AG04450 (cell line): Measurements from ENCODE around the gene NOLC1. TPM values are rescaled to one million over a fixed set of nuclear protein-coding genes. Genes with fewer than 3 reads are reported as not detected.

ENCODE experiments used
- CTCF ChIA-PET: fragments of 300-600, 350-600 bp; formaldehyde crosslinking; extraction: SDS; loops from one replicate; lab custom pipeline; 2022; ENCODE audit warnings: antibody characterized with exemption, inconsistent platforms; lab: Charles Lee
- POLR2A ChIA-PET: fragments of 350-600 bp; formaldehyde crosslinking; extraction: SDS; loops from one replicate; lab custom pipeline; 2021; ENCODE audit warnings: antibody characterized with exemption, inconsistent platforms; lab: Yijun Ruan, JAX
- DNase-seq: peaks from one replicate; pipeline ENCODE4 v3.0.0-alpha.2; 2011; ENCODE audit warnings: low read depth, low spot score
- H3K27ac ChIP-seq: one replicate; pipeline ENCODE4 v1.5.1; 2012; ENCODE audit warnings: low read depth, low read length, control low read depth
- H3K27me3 ChIP-seq: one replicate; pipeline ENCODE4 v1.6.0; 2012; ENCODE audit warnings: low read length; ENCODE audit not compliant: control insufficient read depth, insufficient read depth
- H3K4me3 ChIP-seq: 2 replicates; pipeline ENCODE4 v1.5.1; 2011; ENCODE audit warnings: mild to moderate bottlenecking, low read depth, low read length, control low read depth
- H3K9me3 ChIP-seq: 2 replicates; pipeline ENCODE4 v1.5.1; 2012; ENCODE audit warnings: low read length; ENCODE audit not compliant: control insufficient read depth, insufficient read depth
- polyA plus RNA-seq: library from polyadenylated mRNA; depleted of rRNA; stranded (reverse); fragments of >200 nt; gene quantifications from 2 replicates; pipeline ENCODE4 v1.2.3, GENCODE V29; 2011
- TF ChIP-seq, protein P1 (sequence below): IDR thresholded peaks from 2 replicates; pipeline ENCODE4 v1.5.1; 2011; ENCODE audit warnings: low read depth, low read length, control low read depth, inconsistent platforms

NOLC1 gene
- polyA plus RNA-seq, 1 experiment: 80.8 TPM

DNA sequence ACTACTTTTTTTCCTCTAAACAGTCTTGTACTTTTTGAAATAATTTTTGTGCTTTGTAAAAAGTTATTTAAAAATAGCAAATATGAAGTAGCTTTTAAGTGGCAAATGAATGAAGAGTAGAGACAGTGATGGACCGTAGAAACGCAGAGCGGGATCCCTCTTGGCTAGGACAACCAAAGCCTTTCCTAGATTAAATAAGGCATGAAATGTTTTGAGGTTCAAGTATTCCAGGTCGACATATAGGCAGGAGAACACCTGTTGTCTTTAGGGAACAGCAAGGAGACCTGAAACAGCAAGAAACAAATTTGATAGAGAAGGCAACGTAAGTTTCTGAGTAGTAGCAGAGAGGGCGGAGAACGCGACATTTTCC, 20.0 kb upstream of the NOLC1 start:
- no peaks in the 10 kb centered on the region; the same call in 1 of the 2 replicates for H3K9me3 ChIP-seq
- H3K27ac ChIP-seq: no peak overlapping the region
- peak overlapping the region; percentile 61 for H3K4me3 ChIP-seq
- ChIA-PET POLR2A (interaction anchor here (1.0 to 1.3 kb wide), 2 partner anchors 9 to 20 kb away, joined by 3 to 5 read pairs; partner anchors contain the start of gene NOLC1), CTCF (interaction anchor here (0.7 to 2.8 kb wide), 10 partner anchors 8 to 309 kb away, joined by 3 to 23 read pairs (median 3); no protein-coding TSS in a partner anchor)
- TF ChIP-seq, protein P1, sequence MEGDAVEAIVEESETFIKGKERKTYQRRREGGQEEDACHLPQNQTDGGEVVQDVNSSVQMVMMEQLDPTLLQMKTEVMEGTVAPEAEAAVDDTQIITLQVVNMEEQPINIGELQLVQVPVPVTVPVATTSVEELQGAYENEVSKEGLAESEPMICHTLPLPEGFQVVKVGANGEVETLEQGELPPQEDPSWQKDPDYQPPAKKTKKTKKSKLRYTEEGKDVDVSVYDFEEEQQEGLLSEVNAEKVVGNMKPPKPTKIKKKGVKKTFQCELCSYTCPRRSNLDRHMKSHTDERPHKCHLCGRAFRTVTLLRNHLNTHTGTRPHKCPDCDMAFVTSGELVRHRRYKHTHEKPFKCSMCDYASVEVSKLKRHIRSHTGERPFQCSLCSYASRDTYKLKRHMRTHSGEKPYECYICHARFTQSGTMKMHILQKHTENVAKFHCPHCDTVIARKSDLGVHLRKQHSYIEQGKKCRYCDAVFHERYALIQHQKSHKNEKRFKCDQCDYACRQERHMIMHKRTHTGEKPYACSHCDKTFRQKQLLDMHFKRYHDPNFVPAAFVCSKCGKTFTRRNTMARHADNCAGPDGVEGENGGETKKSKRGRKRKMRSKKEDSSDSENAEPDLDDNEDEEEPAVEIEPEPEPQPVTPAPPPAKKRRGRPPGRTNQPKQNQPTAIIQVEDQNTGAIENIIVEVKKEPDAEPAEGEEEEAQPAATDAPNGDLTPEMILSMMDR: no peak
- no peaks in the 10 kb centered on the region for H3K27me3 ChIP-seq
- DNase-seq: no peak

DNA sequence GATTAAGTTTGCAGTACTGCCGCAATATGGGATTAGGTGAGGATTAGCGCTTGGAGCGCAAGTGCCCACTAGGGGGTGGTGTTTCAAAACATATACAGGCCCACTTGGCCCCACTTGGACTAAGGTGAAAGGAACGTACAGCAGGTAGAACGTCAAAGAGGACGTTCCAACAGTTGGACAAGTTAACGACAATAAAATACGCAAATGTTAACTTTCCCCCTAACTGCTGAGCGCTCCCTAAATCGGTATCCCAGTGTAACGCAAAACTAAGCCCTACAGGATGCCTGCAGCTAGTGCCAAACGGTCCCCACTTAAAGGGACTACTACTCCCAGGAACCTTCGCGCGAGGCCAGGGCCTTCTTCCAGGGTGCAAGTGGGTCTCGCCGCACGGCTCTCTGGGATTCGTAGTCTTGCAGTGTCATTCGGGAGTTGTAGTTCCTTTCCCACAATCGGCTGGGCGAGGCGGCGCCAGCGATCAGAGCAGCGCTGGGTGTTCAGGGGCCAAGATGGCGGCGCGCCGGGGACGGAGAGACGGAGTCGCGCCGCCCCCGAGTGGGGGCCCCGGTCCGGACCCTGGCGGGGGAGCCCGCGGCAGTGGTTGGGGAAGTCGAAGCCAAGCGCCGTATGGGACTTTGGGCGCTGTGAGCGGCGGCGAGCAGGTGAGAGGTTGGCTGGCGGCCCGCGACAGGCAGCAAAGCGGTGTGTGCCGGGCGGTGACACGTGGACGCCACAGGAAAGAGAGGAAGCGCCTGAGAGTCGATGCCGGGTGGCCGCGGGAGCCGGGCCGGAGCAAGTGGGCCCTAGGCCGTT, 19.4 kb upstream of the NOLC1 start, which contains the start of gene PPRC1:
Gene PPRC1, plus strand, starts transcription at position 478 of the 810 bp plus-strand sequence. Its CDS starts 29 bp downstream, at position 507.
- Histone ChIP-seq H3K27ac (peak within 1 kb of the TSS; percentile 93), H3K4me3 (peak within 1 kb of the TSS; percentile 96), H3K27me3 (no peaks in the 10 kb centered on the region), H3K9me3 (no peaks in the 10 kb centered on the region; the same call in 1 of the 2 replicates)
- ChIA-PET POLR2A (interaction anchor here (0.5 to 1.3 kb wide), 3 partner anchors 9 to 300 kb away, joined by 3 to 5 read pairs (median 5); partner anchors contain the start of genes CUEDC2 and NOLC1), CTCF (interaction anchor here (0.8 to 2.8 kb wide), 3 partner anchors 10 to 266 kb away, joined by 3 to 23 read pairs (median 4); no protein-coding TSS in a partner anchor)
- TF ChIP-seq, protein P1: peak; percentile 95
- DNase-seq: peak; percentile 97

DNA sequence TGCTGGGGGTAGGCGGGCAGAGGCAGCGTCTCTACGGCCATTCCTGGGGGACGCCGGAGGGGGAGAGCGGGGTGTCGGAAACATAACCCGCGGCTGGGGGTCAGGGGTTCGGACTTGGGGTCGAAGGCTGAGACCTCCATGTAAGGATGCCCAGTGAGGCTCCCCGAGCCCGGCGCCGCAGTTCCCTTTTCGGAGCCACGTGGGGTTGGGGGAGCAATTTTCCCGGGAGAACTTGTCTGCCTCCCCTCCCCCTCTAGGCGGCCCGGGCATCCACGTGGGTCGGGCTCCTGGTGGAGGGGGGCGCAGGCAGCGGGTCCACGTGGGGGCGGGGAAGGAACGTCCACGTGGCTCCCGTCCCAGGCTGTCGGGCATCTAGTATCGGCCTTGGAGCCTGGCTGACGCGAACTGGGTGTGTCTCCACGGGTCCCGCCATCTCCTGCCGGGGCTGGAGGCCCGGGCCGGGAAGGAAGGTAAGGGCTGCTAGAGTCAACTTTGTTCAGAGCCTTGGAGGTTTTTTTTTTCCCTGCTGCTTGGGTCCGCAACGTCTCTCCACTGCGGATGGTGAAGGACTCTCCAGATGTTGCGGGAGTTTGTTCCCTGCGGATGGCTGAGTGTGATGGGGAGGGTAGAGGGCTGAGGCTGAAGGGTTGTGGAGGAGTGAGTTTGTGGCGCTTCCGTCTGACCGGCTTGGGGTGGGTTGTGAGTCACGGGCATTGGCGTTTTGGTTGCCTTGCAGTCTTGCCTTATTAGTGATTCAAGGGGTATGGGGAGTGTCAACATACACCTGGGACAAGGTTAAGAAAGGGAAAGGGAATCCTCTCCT, 18.6 kb upstream of the NOLC1 start:
- ChIA-PET CTCF (no interaction called here), POLR2A (no interaction called here)
- TF ChIP-seq, protein P1: no peak
- DNase-seq: peak; percentile 46
- peak overlapping the region; percentile 93 for H3K27ac ChIP-seq
- H3K9me3 ChIP-seq: no peaks in the 10 kb centered on the region; the same call in 1 of the 2 replicates
- peak overlapping the region; percentile 96 for H3K4me3 ChIP-seq
- H3K27me3 ChIP-seq: no peaks in the 10 kb centered on the region

DNA sequence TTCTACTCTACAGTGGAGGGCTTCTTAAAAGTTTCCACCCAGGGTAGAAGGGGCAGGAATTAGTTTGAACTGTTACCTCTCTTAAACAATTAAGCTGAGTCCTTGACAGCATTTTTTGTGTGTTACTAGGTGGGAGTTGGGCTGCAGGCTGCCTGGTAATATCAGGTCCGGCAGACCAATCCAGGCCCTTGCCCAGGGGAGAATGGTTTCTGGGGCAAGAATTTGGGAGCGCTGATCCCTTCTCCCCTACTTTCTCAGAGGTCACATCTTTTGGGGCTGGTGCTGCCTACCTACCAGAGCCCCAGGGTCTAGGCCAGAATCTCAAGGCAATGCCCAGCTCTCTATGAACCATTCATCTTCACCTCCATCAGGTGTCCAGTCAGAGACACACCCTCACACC, 17.8 kb upstream of the NOLC1 start:
- no peaks in the 10 kb centered on the region for H3K27me3 ChIP-seq
- POLR2A ChIA-PET: no interaction called here
- no peaks in the 10 kb centered on the region; the same call in 1 of the 2 replicates for H3K9me3 ChIP-seq
- peak overlapping the region; percentile 96 for H3K4me3 ChIP-seq
- CTCF ChIA-PET: no interaction called here
- TF ChIP-seq, protein P1: no peak
- no peak for DNase-seq
- no peak overlapping the region for H3K27ac ChIP-seq
